GM12891 (cell line): ENCODE measurements around the gene MCTP1.
"Not testable (repeated sequence)": the region's sequence is repeated elsewhere in the genome, so short reads cannot be mapped to it uniquely, and the experiment has no call there.

ENCODE experiments used
- DNase-seq: peaks from one replicate; pipeline ENCODE4 v3.0.0; 2011; ENCODE audit warnings: low spot score; ENCODE audit not compliant: insufficient read length
- FAIRE-seq: peaks from 2 replicates; lab custom pipeline; 2011; peaks lifted over from hg19 to GRCh38; lab: Jason Lieb, UNC
- PAX5 ChIP-seq: IDR thresholded peaks from 2 replicates; pipeline ENCODE4 v1.6.1; 2011; ENCODE audit warnings: low read length, moderate library complexity, mild to moderate bottlenecking; ENCODE audit not compliant: insufficient read depth, severe bottlenecking
- POLR2A ChIP-seq: IDR thresholded peaks from 2 replicates; pipeline ENCODE4 v1.6.1; 2011; ENCODE audit warnings: low read depth, low read length, control low read depth
- POLR2AphosphoS5 ChIP-seq: IDR thresholded peaks from 2 replicates; pipeline ENCODE4 v1.6.1; 2011; ENCODE audit warnings: low read depth, low read length, control low read depth
- POU2F2 ChIP-seq: IDR thresholded peaks from 2 replicates; pipeline ENCODE4 v1.6.1; 2011; ENCODE audit warnings: low read depth, mild to moderate bottlenecking, control low read depth, low read length, moderate library complexity
- SPI1 ChIP-seq: IDR thresholded peaks from 2 replicates; pipeline ENCODE4 v1.6.1; 2011; ENCODE audit warnings: low read depth, low read length, control low read depth
- TAF1 ChIP-seq: IDR thresholded peaks from 2 replicates; pipeline ENCODE4 v1.6.1; 2011; ENCODE audit warnings: low read depth, low read length, control low read depth

MCTP1 gene

GRCh38 chr5:94849821-94850736 is 434.8 kb downstream of the MCTP1 start:
- FAIRE-seq, result peak; percentile 94
- DNase-seq, result peak; percentile 7

GRCh38 chr5:94849324-94849723 is 435.6 kb downstream of the MCTP1 start:
- FAIRE-seq (no peak), DNase-seq (no peak)
- TF ChIP-seq PAX5, result no peak
- TF ChIP-seq TAF1, result no peak
- TF ChIP-seq SPI1, result no peak
- no peak for TF ChIP-seq POLR2A

More at GRCh38 chr5:94849821-94850736, 434.8 kb downstream of the MCTP1 start:
- TF ChIP-seq POLR2AphosphoS5 (no peak), POU2F2 (peak; percentile 77)

- TF ChIP-seq POLR2AphosphoS5 (no peak), POU2F2 (no peak), PAX5 (no peak), POLR2A (no peak), TAF1 (no peak), SPI1 (no peak)
- FAIRE-seq, result no peak
- DNase-seq, result no peak
Observed at GRCh38 chr5:94847726-94848125, 437.2 kb downstream of the MCTP1 start.

- DNase-seq (no peak), FAIRE-seq (no peak)
- TF ChIP-seq POU2F2 (no peak), POLR2A (no peak), SPI1 (no peak), TAF1 (no peak), PAX5 (no peak), POLR2AphosphoS5 (no peak)
Observed at GRCh38 chr5:94847019-94847418, 437.9 kb downstream of the MCTP1 start.

- DNase-seq, FAIRE-seq: not testable (repeated sequence)
Observed at GRCh38 chr5:94845696-94846095, 439.2 kb downstream of the MCTP1 start.

GRCh38 chr5:94841598-94842322 is 443.1 kb downstream of the MCTP1 start:
- TF ChIP-seq POLR2A (no peak), PAX5 (no peak), SPI1 (no peak), POU2F2 (no peak)
- FAIRE-seq (no peak), DNase-seq (no peak)

GRCh38 chr5:94833851-94834250 is 451.0 kb downstream of the MCTP1 start:
- DNase-seq (no peak), FAIRE-seq (no peak)
- TF ChIP-seq PAX5 (no peak), SPI1 (no peak), TAF1 (no peak), POLR2AphosphoS5 (no peak), POU2F2 (no peak), POLR2A (no peak)

GRCh38 chr5:94832685-94833084 is 452.2 kb downstream of the MCTP1 start:
- DNase-seq (no peak), FAIRE-seq (no peak)
- no peak for TF ChIP-seq POLR2AphosphoS5
- TF ChIP-seq PAX5, result no peak
- TF ChIP-seq TAF1, result no peak
- TF ChIP-seq SPI1, result no peak

GRCh38 chr5:94830520-94830919 is 454.4 kb downstream of the MCTP1 start:
- DNase-seq (no peak), FAIRE-seq (no peak)
- TF ChIP-seq SPI1, result no peak
- no peak for TF ChIP-seq PAX5
- no peak for TF ChIP-seq TAF1
- TF ChIP-seq POLR2AphosphoS5, result no peak
- TF ChIP-seq POU2F2, result no peak
- no peak for TF ChIP-seq POLR2A

GRCh38 chr5:94828222-94828621 is 456.7 kb downstream of the MCTP1 start:
- not testable (repeated sequence) for DNase-seq, FAIRE-seq
